GM19463 (cell line): ENCODE measurements around the gene STRAP.
"Not testable (repeated sequence)": the region's sequence is repeated elsewhere in the genome, so short reads cannot be mapped to it uniquely, and the experiment has no call there.

Experiments used
- ATAC-seq: cut with Tn5 transposase; IDR thresholded peaks from one replicate; pipeline ENCODE4 v1.9.1; 2021; ENCODE audit warnings: mild to moderate bottlenecking, moderate library complexity; ENCODE audit not compliant: unreplicated experiment

Gene STRAP

DNA sequence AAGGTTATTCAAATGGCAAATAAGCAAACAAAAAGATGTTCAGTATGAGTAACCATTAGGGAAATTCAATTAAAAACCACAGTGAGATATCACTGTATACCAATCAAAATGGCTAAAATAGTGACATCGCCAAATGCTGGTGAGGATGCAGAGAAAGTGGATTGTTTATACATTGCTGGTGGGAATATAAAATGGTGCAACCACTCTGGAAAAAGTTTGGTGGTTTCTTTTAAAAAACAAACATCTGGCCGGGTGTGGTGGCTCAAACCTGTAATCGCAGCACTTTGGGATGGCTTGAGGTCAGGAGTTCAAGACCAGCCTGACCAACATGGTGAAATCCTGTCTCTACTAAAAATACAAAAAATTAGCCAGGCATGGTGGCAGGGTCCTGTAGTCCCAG is 14.0 kb upstream of the STRAP start:
- no peak for ATAC-seq

DNA sequence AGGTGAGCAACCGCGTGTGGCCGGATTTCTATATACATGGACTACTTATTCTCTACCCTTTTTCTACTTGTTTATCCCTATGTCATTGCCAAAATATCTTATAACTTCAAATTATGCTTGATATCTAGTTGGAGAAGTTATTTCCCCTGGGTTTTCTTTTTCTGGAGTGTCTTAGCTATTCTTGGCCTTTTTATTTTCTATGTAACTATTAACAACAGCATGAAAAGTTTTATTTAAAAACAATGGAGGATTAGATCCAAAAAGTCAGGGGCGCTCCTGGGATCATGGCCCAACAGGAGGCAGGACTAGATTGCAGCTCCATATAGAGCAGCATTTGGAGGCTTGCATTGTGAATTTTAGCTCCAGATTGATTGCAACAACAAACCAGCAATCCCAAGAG is 8.6 kb upstream of the STRAP start:
- no peak for ATAC-seq

DNA sequence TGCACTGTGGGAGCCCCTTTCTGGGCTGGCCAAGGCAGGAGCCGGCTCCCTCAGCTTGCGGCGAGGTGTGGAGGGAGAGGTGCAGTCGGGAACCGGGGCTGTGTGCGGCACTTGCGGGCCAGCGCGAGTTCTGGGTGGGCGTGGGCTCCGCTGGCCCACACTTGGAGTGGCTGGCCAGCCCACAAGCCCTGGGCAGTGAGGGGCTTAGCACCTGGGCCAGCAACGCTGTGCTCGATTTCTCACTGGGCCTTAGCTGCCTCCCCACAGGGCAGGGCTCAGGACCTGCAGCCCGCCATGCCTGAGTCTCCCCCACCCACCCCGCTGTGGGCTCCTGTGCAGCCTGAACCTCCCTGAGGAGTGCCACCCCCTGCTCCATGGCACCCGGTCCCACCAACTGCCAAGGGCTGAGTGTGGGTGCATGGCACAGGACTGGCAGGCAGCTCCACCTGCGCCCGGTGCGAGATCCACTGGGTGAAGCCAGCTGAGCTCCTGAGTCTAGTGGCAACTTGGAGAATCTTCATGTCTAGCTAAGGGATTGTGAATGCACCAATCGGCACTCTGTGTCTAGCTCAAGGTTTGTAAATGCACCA is 7.5 kb upstream of the STRAP start:
- ATAC-seq, result not testable (repeated sequence)

DNA sequence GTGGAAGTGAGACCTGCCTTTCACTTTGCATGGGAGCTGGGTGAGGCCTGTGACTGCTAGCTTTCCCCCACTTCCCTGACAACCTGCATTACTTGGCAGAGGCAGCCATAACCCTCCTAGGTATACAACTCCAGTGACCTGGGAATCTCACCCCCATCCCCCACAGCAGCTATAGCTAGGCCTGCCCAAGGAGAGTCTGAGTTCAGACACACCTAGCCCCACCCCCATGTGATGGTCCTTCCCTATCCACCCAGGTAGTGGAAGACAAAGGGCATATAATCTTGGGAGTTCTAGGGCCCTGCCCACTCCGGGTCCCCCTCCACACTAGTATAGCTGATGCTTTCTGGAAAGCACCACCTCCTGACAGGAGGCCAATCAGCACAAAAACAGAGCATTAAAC is 6.3 kb upstream of the STRAP start:
- ATAC-seq, result no peak

DNA sequence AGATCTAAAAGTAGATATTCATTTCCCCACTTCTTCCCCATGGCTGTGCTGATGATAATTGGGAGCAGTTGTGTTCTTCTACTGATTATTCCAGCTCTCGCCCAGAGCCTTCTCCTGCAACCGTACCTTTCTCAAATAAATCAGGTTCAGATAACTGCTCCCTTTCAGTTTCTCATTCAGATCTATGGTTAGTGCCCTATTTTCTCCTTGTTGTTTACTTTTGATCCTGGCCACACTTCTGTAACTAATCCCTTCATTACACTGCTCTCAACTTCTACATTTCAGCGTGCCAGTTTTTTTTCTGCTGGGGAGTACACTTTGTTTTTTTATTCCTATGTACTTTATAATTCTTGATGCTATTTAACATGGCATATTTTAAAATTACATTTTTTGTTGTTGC is 2.8 kb upstream of the STRAP start:
- no peak for ATAC-seq

DNA sequence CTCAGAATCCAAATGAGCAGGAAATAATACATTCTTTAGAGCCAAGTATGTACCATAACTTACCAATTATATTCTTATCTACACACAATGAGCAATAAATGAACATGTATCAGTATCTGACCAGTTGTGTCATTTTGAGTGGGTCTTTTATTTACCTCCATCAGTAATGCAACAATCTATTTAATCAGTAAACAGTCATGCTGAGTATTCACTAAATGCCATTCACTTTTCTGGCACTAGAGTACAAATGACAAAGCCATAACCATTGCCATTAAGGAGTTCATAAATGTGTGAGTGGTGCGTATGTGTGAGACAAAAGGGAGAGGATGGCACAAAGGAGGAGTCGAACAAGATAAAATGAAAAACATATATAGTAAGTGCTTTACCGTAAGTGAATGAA is 1.5 kb upstream of the STRAP start:
- ATAC-seq, result no peak

DNA sequence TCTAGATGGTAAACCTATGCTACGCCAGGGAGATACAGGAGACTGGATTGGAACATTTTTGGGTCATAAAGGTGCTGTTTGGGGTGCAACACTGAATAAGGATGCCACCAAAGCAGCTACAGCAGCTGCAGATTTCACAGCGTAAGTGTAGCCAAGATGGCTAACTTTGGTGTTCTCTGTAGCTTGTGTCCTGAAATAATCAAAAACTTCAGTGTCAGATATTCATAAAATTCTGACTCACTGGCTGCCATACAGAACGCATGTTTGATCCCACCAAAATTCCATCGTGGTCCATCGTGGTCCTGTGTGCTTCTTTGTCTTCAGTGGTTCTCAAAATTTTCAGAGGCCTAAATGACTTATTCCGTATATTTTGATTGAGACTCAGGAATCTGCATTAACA is 1.3 kb downstream of the STRAP start:
- ATAC-seq, result no peak

DNA sequence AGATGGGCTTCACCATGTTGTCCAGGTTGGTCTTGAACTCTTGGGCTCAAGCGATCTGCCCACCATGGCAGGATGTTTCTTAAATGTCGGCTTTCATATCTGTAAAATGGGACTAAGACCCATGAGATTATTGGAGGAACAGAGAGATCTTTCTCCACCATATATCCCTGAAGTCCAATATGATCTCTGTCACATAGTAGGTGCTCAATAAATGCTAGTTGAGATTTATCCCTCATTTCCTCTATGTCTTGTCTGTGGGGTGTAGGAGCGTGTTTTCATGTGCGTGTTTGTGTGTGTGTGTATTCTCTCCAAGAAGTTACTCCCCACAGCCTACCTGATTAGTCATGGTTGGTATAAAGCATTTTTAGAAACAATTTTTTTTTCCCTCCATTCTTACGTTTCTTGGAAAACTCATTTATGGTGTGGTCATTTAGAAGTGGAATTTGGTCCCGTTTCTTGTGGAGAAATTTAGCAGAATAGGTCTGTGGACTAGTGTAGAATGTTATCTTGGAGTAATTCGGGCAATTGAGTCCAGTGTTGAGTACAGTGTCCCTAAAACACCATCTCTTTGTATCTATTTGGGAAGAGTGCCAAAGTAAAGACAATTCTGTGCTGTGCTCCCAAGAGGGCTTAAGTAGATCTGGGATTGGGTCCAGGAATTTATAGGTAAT is 4.3 kb downstream of the STRAP start:
- no peak for ATAC-seq

DNA sequence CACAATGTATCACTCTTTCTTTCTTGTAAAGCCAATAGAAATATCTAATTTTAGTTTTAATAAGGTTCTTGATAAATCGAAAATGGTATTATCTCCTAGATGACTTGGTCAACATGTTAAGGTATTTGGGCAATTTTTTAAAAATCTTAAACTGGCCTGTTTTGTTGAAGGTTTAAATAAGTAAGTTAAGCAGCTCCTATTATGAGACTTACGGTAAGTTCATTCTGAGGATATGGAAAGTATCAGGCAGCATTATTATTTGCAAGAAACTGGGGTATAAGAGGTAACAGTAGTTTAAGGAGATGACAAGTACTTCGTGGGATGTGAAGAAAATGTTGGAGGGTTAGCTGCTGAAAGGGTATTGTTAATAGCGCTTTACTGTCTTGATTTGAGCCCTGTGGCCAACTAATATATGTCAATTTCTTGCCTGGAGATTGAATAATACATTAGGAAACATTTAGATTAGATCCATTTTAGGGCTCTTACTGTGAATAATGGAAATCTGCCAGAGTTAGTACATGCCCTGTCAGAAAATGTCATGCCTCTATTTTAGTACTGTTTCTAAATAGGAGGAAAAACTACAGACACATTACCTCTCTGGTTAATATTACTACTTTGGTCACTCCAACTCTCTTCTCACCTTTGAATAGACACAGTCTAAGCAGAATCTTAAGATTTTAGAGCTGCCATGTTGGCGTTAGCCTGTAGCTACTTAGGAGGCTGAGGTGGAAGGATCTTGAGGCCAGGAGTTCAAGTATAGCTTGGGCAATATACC is 5.0 kb downstream of the STRAP start:
- no peak for ATAC-seq

DNA sequence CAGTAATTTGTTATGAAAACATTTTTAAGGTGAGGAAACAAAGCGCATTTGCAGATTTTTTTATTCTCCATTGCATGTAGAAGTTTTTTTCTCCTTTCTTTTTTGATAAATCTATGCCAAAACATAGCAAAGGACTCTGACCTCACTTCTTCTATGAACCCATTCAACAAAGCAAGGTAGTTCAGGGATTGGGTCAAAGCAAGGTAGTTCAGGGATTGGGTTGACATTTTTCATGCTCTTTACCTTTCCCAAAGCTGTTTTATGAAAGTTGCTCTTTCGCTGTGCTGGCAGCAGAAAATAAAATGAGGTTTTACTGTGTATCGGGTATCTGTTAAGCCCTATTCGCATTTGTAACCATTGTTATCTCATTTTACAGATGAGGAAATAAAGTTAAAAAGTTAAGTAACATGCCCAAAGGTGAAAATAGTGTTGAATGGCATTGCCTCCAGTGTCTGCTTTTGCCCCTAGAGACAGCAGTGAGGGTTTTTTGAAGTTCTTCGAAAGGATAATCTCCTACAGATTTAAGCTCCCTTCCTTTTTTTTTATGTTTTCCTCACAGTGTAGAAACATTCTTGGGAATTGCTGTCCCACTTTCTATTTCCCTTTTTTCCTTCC is 10.6 kb downstream of the STRAP start:
- ATAC-seq, result no peak

DNA sequence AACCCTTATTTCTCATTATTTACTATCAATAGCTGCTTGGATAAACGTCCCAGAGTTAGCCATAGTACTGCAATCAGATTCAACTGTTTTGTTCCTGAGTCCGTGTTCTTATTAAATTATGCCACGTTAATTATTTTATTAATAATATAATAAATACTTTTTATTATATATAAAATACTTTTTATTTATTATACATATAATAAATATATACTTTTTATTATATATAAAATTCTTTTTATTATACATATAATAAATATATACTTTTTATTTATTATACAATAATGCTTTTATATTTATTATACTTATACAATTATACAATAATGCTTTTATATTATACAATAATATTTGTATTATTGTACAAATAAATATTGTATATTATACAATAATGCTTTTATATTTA is 11.1 kb downstream of the STRAP start:
- ATAC-seq, result no peak

DNA sequence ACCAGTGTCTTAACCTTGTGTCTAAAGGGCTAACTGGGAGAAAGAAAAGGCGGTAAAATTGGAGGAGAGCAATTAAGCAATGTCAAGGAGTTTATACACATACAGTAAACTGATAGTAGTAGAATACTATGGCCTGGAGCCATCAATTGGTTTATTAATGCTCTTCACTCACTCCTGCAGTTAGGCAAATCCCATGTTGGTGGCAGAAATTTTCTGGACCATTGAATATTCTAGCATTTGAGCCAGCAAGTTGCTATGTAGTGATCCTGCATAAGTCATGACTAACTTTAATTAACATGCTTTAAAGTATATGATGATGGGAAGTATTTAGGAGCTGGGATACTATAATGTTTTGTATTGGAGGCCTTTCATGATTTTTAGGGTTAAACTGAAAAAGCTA is 14.7 kb downstream of the STRAP start:
- no peak for ATAC-seq

DNA sequence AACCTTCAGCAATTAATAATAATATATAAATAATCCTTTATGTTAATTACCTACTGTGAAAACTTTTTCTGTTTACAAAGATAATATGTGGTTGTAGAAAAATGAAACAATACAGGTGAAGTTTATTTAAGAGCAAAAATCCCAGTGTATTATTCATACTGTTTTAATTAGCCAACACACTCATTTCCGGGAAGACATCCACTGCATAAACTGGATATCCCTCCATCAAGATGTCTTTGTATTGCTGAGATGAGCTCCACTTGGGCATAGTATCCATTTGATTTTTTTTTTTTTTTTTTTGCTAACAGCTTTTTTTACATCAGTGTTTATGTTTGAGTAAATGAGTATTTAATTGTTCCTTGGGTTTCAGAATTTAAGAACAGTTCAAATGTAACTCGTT is 15.2 kb downstream of the STRAP start:
- ATAC-seq, result no peak

DNA sequence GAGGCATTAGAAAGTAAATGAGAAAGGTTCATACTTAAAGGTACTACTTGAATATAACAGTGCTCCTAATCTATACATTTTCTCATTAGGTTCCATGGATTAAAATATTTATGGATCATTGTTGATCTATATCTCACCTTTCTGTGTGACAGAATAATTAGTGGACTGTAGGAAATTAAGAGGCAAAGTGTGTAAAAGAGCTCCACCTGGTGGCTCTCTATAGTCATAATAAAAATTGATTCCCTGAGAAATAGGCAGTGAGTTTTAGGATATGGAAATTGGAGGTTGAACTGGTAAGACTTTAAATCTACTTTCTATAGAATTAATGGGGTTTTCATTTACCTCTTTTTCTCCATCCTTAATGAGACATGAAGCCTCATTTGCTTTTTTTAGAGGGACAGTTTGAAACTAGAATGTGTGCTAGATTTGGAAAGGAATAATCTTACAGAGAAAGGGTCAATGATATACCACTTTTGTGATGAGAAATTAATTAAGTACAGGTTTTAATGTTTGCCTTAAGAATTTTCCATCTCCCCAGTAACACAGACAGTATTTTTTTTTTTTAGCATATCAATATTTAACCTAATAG is 17.2 kb downstream of the STRAP start:
- ATAC-seq, result peak; percentile 81

DNA sequence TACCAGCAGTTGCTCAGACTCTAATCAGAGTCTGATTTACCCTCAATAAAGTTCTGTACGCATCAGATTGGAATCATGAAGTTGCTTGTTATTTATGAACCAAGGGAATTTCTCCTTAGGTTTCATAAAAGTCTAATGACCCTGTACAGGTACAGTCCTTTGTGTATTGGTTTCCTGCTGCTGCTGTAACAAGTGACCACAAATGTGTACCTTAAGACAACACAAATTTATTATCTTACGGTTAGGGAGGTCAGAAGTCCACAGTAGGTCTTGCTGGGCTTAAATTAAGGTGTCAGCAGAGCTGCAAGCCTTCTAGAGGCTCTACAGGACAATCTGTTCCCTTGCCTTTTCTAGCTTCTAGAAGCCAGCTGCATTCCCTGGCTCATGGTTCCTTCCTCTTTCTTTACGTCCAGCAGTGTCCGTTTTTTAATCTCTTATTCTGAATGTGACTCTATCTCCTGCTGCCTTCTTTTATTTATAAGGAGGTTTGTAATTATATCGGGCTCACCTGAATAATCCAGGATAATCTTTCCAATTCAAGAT is 22.3 kb downstream of the STRAP start:
- ATAC-seq, result no peak

DNA sequence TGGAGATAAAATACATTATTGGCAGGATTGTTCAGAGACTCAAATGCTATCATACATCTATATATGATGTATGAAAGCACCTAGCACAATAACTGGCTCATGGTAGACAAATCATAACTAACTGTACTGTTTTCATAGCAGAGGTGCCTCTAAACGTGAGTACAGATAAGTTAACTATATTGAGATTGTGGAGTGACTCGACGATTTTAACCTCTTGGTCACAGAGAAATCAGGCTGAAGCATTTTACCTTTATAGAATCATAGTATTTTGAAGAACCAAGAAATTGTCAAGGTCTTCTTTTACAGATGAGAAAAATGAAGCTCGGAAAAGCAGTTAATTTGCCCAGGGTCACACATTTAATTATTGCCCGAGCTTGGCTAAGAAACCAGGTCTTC is 28.3 kb downstream of the STRAP start:
- no peak for ATAC-seq

DNA sequence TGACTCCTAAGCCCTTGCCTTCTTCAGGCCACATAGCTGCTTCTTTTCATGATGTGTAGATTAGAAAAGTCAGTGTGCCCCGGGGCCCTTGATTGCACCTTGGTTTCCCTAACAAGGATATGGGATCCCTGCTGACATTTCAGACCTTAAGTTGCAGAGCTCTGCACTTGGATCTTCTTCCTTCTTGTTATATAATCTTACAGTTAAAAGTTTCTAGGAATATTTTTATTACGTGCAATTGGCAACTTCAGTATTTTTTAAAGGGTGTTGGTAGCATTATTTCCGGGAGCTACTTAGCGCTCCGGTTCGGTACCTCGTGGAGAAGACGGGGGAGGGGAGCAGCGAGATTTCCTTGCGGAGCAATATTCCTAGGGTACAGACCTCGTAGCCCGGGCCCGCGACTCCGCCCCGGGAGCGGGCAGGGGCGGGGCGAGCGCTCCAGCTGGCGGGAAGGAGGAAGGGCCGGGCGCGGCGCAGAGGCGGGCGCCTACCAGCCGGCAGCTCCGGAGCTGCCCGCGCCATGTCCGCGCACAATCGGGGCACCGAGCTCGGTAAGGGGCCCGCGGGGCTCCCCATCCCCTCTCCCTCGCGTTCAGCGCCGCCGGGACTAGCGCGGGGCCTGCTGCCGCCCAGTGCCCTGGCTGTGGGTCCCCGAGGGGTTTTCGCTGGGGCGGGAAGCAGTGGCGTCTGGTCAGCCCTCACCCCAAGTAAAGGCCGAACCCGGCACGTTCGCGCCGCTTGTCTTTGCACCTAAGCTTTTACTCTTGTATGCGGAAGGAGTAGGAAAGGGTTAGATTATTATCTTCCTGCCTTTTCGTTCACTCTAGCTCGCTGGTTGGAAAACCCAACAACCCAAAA is 28.9 kb downstream of the STRAP start, which contains the start of gene DERA:
DERA (plus strand) TSS at position 469 of the 858 bp plus-strand sequence; CDS start at position 521, 52 bp downstream.
- peak; percentile 97 for ATAC-seq

DNA sequence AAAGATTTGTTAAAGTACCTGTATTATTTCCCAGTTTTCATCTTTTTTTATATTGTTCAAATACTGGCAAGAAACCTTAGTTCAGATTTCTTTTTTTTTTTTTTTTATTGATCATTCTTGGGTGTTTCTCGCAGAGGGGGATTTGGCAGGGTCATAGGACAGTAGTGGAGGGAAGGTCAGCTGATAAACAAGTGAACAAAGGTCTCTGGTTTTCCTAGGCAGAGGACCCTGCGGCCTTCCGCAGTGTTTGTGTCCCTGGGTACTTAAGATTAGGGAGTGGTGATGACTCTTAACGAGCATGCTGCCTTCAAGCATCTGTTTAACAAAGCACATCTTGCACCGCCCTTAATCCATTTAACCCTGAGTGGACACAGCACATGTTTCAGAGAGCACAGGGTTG is 29.7 kb downstream of the STRAP start:
- not testable (repeated sequence) for ATAC-seq

DNA sequence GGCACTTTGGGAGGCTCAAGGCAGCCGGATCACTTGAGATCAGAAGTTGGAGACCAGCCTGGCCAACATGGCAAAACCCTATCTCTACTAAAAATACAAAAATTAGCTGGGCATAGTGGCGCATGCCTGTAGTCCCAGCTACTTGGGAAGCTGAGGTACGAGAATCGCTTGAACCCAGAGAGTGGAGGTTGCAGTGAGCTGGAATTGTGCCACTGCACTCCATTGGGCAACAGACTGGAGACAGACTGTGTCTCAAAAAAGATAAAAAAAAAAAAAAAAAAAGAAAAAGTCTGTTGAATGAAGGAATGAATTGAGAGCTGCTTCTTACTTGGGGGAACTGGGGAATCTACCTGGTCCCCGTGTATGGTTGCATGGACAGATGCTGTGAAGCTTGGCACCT is 31.9 kb downstream of the STRAP start:
- ATAC-seq, result not testable (repeated sequence)

DNA sequence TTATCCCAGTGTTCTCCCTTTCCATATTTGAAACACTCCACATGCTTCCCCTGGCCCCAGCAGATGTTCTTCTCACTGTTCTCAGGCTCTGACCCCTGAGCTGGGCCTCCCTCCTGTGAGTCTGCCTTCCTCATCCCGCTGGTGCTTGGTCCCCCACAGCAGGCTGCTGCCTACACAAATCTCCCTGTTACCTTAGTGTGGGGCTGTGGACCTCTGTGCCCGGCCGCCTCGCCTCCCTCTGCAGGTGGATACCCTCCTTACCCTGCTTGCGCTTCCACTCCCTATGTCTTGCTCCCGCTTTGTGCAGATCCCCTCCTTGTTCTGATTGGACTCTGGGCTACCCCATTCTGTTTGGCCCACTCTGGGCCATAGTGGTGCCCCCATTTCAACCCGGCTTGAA is 35.9 kb downstream of the STRAP start:
- ATAC-seq, result no peak
